DND-41 (cell line): Measurements from ENCODE around the gene ZFP64.

Source experiments
- ATAC-seq: fragments of 200-7000 bp; cut with Tn5 transposase; 3 replicates; pipeline ENCODE4 v1.9.1; 2021; ENCODE audit warnings: low read depth; ENCODE audit not compliant: insufficient read depth
- DNase-seq: peaks from one replicate; pipeline ENCODE4 v3.0.0-alpha.2; 2020
- H2AFZ ChIP-seq: 2 replicates; pipeline ENCODE4 v1.6.0; 2012; ENCODE audit warnings: low read depth, low read length
- H3K27ac ChIP-seq: 2 replicates; pipeline ENCODE4 v1.5.1; 2012; ENCODE audit warnings: low read length, inconsistent platforms
- H3K27me3 ChIP-seq: fragments of 200-600 bp; sonication (generic); 2 replicates; pipeline ENCODE4 v1.6.0; 2012; ENCODE audit warnings: low read length, mild to moderate bottlenecking, inconsistent platforms; ENCODE audit not compliant: insufficient read depth, poor library complexity
- H3K36me3 ChIP-seq: 2 replicates; pipeline ENCODE4 v1.5.1; 2012; ENCODE audit warnings: low read length, inconsistent platforms; ENCODE audit not compliant: insufficient read depth
- H3K4me1 ChIP-seq: 2 replicates; pipeline ENCODE4 v1.5.1; 2012; ENCODE audit warnings: mild to moderate bottlenecking, low read length; ENCODE audit not compliant: insufficient read depth
- H3K4me2 ChIP-seq: 2 replicates; pipeline ENCODE4 v1.6.0; 2012; ENCODE audit warnings: mild to moderate bottlenecking, moderate library complexity, low read length, inconsistent platforms; ENCODE audit not compliant: insufficient read depth
- H3K4me3 ChIP-seq, 2 experiments: fragments of 200-600 bp in 1 of 2; shearing (Covaris generic) in 1 of 2; 2 replicates each; pipeline ENCODE4 v1.5.1; 2012 to 2016; ENCODE audit warnings: inconsistent platforms in 2 of 2, low read length in 2 of 2, mild to moderate bottlenecking in 2 of 2, low read depth in 1 of 2, moderate library complexity in 1 of 2
- H3K79me2 ChIP-seq: 2 replicates; pipeline ENCODE4 v1.6.0; 2012; ENCODE audit warnings: low read length, inconsistent platforms; ENCODE audit not compliant: insufficient read depth
- H3K9ac ChIP-seq: 2 replicates; pipeline ENCODE4 v1.6.0; 2012; ENCODE audit warnings: low read depth, mild to moderate bottlenecking, inconsistent platforms, low read length, moderate library complexity
- H3K9me3 ChIP-seq: 2 replicates; pipeline ENCODE4 v1.5.1; 2012; ENCODE audit warnings: low read length, moderate library complexity, mild to moderate bottlenecking, inconsistent platforms; ENCODE audit not compliant: insufficient read depth, severe bottlenecking
- H4K20me1 ChIP-seq: 2 replicates; pipeline ENCODE4 v1.6.0; 2012; ENCODE audit warnings: low read length; ENCODE audit not compliant: insufficient read depth
- EZH2 ChIP-seq: IDR thresholded peaks from 3 replicates; pipeline ENCODE4 v1.6.1; 2012; ENCODE audit warnings: borderline replicate concordance, low read depth, mild to moderate bottlenecking, moderate library complexity, low read length, inconsistent platforms; ENCODE audit not compliant: severe bottlenecking
- TF ChIP-seq, protein P1 (sequence below): IDR thresholded peaks from 2 replicates; pipeline ENCODE4 v1.5.1; 2012; ENCODE audit warnings: borderline replicate concordance, low read length, moderate library complexity, mild to moderate bottlenecking; ENCODE audit not compliant: poor library complexity, severe bottlenecking; ENCODE audit errors: extremely low read depth

ZFP64 gene

DNA sequence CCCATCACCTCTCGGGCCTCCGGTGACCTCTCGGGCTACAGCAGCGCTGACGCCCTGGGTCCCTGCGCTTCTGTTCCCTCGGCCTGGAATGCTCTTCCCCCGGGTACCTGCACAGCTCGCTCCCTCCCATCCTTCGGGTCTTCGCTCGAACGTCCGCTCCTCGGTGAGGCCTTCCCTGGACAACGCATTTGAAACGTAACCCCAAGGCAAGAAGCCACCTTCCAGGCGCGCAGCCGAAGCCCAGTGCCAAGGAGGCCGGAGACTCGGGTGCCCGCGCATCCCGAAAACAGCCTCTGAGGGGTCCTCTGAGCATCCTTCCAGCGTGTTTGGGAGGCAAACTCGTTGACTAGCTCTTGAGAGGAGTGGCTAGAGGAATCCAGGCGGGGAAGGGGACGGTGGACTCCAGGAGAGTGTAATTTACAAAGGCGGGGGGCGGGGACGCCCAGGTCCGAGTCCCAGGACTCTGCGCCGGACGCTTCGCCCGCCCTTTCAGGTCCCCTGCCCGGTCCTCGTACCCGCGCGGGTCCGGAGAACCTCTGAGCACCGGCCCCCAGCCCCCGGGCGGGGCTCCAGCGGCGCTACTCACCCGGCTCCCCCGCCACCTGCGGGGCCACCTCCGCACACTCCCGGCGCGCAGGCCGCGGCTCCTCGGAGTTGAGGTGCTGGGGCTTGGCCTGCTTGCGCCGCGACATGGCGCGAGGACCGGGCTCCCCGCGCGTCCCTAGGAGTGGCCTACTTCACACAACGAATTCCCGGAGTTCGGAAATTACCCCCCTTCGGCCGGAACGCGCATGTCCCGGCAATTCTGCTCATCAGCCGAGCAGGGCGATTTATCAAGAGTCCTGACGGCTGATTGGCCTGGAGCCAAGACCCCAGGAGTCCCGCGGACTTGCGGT, 86.8 kb downstream of the ZFP64 start:
- Histone ChIP-seq H3K9ac (no peak overlapping the region), H3K79me2 (no peaks in the 10 kb centered on the region), H3K27ac (no peak overlapping the region), H3K36me3 (no peaks in the 10 kb centered on the region), H3K4me2 (peak overlapping the region; percentile 52), H3K9me3 (no peaks in the 10 kb centered on the region), H3K4me1 (peaks cover 19% of the 10 kb centered on the region), H2AFZ (no peak overlapping the region), H3K27me3 (no peaks in the 10 kb centered on the region), H4K20me1 (no peaks in the 10 kb centered on the region), H3K4me3 (peak overlapping the region in 1 of 2 experiments; percentile 22; a peak in 1 of 4 replicates)
- no peak for ATAC-seq
- no peak for DNase-seq
- TF ChIP-seq, protein P1, sequence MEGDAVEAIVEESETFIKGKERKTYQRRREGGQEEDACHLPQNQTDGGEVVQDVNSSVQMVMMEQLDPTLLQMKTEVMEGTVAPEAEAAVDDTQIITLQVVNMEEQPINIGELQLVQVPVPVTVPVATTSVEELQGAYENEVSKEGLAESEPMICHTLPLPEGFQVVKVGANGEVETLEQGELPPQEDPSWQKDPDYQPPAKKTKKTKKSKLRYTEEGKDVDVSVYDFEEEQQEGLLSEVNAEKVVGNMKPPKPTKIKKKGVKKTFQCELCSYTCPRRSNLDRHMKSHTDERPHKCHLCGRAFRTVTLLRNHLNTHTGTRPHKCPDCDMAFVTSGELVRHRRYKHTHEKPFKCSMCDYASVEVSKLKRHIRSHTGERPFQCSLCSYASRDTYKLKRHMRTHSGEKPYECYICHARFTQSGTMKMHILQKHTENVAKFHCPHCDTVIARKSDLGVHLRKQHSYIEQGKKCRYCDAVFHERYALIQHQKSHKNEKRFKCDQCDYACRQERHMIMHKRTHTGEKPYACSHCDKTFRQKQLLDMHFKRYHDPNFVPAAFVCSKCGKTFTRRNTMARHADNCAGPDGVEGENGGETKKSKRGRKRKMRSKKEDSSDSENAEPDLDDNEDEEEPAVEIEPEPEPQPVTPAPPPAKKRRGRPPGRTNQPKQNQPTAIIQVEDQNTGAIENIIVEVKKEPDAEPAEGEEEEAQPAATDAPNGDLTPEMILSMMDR: no peak
- TF ChIP-seq EZH2: no peak

DNA sequence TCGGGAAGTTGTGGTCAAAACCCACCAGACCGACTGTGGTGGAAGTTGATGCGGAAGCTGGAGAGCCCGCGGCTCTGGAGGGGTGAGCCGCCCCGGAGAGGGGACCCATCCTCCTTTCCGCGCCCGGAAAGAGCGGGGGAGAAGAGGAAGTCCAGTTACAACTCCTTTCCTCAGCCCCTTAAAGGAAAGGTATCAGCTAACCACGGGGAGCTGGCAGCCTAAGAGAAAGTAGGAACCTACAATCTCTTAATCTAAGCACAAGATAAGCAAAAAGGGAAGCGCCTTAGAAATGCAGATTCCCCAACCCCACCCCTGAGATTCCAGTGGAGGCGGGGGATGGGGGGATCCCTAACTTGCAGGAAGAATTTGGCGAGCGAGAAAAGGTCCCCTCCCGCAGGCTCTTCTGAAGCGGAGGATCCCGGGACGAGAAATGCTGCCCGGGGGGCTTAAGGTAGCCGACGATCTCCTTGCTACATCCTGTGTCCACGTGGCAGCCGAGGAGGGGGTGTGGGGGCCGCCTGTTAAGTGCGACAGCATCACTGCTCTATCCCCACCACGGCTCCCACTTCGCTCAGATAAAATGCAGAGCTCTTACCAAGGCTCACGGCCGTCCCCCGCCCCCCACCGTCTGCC, 87.5 kb downstream of the ZFP64 start:
- Histone ChIP-seq H3K36me3 (no peaks in the 10 kb centered on the region), H4K20me1 (no peaks in the 10 kb centered on the region), H3K9me3 (no peaks in the 10 kb centered on the region), H3K4me2 (peak overlapping the region; percentile 52), H3K79me2 (no peaks in the 10 kb centered on the region), H3K27ac (peak overlapping the region; percentile 43; the same call in 1 of the 2 replicates), H3K27me3 (no peaks in the 10 kb centered on the region), H3K9ac (peak overlapping the region; percentile 7; the same call in 1 of the 2 replicates), H3K4me3 (peak overlapping the region in 1 of 2 experiments; percentile 22; a peak in 2 of 4 replicates), H2AFZ (peak overlapping the region; percentile 54), H3K4me1 (peaks cover 19% of the 10 kb centered on the region)
- peak; percentile 81 for DNase-seq
- ATAC-seq: peak; percentile 90
- no peak for TF ChIP-seq EZH2
- TF ChIP-seq, protein P1: no peak

GRCh38 chr20:52103335-52103912, 88.2 kb downstream of the ZFP64 start:
- no peaks in the 10 kb centered on the region for H3K27me3 ChIP-seq
- no peaks in the 10 kb centered on the region for H3K9me3 ChIP-seq
- peak overlapping the region; percentile 52 for H3K4me2 ChIP-seq
- peak overlapping the region in 1 of 2 experiments; percentile 22; a peak in 2 of 4 replicates for H3K4me3 ChIP-seq
- no peaks in the 10 kb centered on the region for H3K79me2 ChIP-seq
- no peaks in the 10 kb centered on the region for H3K36me3 ChIP-seq
- ATAC-seq (no peak), DNase-seq (no peak)
- H4K20me1 ChIP-seq: no peaks in the 10 kb centered on the region
- no peak for TF ChIP-seq EZH2
- TF ChIP-seq, protein P1: no peak
- H3K4me1 ChIP-seq: peaks cover 19% of the 10 kb centered on the region
- H3K9ac ChIP-seq: peak overlapping the region; percentile 7; the same call in 1 of the 2 replicates
- H3K27ac ChIP-seq: peak overlapping the region; percentile 43
- H2AFZ ChIP-seq: peak overlapping the region; percentile 54
